ENCODE results near the gene DEFB114. TPM values are rescaled to one million over a fixed set of nuclear protein-coding genes. Genes with fewer than 3 reads are reported as not detected.

DEFB114 gene
- total RNA-seq, 1 experiment from 2014 or later, result not detected

- Histone ChIP-seq H3K4me2 (ENCODE audit: insufficient read depth, insufficient read length, low read length) (no peak overlapping the region), H3K4ac (ENCODE audit: low read depth, low read length) (no peak overlapping the region), H3T11ph (ENCODE audit: low read length) (no peak overlapping the region), H3K9ac (ENCODE audit: extremely low read depth, insufficient read length, low read length) (no peak overlapping the region), H2BK12ac (ENCODE audit: insufficient read length, low read depth, low read length) (no peak overlapping the region), H4K20me1 (ENCODE audit: control insufficient read depth, insufficient read depth, insufficient read length) (no peaks in the 10 kb centered on the region), H4K5ac (ENCODE audit: insufficient read length, low read depth, low read length) (no peak overlapping the region), H2BK120ac (ENCODE audit: low read depth, low read length, poor library complexity, severe bottlenecking) (no peak overlapping the region), H3K18ac (ENCODE audit: insufficient read length, low read depth, low read length) (no peak overlapping the region), H3K27me3 (ENCODE audit: insufficient read depth, low read length) (no peaks in the 10 kb centered on the region), H2AK5ac (ENCODE audit: insufficient read length, low read length) (no peak overlapping the region), H3K23ac (ENCODE audit: insufficient read length, low read depth, low read length) (no peak overlapping the region), H3K9me3 (ENCODE audit: control insufficient read depth, low read depth, low read length) (no peaks in the 10 kb centered on the region), H3K56ac (ENCODE audit: insufficient read length, low read depth, low read length) (no peak overlapping the region), H2BK5ac (ENCODE audit: insufficient read length, low read length) (no peak overlapping the region), H3K4me1 (ENCODE audit: insufficient read depth, low read length) (no peaks in the 10 kb centered on the region; the same call in 1 of the 2 replicates), H2BK15ac (ENCODE audit: low read depth, low read length) (no peak overlapping the region), H3K79me1 (ENCODE audit: insufficient read depth, low read depth, low read length, poor library complexity, severe bottlenecking) (no peaks in the 10 kb centered on the region), H4K8ac (replicated peaks; ENCODE audit: insufficient read length, low read depth, low read length) (no peak overlapping the region), H3K23me2 (ENCODE audit: insufficient read length, low read depth, low read length, poor library complexity, severe bottlenecking) (no peaks in the 10 kb centered on the region), H3K79me2 (ENCODE audit: insufficient read depth, low read length) (no peaks in the 10 kb centered on the region), H2AFZ (ENCODE audit: low read length) (no peak overlapping the region), H3K27ac (ENCODE audit: insufficient read length, low read depth, low read length) (no peak overlapping the region), H2BK20ac (ENCODE audit: low read depth, low read length, poor library complexity, severe bottlenecking) (no peak overlapping the region), H4K91ac (ENCODE audit: insufficient read length, low read depth, low read length) (no peak overlapping the region), H3K14ac (ENCODE audit: insufficient read depth, low read length) (no peak overlapping the region)
- Mint-ChIP-seq H3K36me3 (ENCODE audit: insufficient read depth in 1 of 3, low read depth in 3 of 3) (no peaks in the 10 kb centered on the region), H3K9me3 (peaks cover 0 to 4% of the 10 kb centered on the region in 2 experiments; a peak in 1 of 5 replicates), H3K27ac (no peak overlapping the region), H3K27me3 (ENCODE audit: low read depth) (no peaks in the 10 kb centered on the region), H3K4me1 (peaks cover 0 to 6% of the 10 kb centered on the region in 2 experiments; a peak in 2 of 4 replicates), H3K4me3 (no peak overlapping the region)
- WGBS (ENCODE audit: extremely low coverage, insufficient read length, low lambda C conversion rate), result no CpG with 5 or more reads among the region's 2 CpGs
- DNase-seq, result no peak
- TF ChIP-seq, protein P1, sequence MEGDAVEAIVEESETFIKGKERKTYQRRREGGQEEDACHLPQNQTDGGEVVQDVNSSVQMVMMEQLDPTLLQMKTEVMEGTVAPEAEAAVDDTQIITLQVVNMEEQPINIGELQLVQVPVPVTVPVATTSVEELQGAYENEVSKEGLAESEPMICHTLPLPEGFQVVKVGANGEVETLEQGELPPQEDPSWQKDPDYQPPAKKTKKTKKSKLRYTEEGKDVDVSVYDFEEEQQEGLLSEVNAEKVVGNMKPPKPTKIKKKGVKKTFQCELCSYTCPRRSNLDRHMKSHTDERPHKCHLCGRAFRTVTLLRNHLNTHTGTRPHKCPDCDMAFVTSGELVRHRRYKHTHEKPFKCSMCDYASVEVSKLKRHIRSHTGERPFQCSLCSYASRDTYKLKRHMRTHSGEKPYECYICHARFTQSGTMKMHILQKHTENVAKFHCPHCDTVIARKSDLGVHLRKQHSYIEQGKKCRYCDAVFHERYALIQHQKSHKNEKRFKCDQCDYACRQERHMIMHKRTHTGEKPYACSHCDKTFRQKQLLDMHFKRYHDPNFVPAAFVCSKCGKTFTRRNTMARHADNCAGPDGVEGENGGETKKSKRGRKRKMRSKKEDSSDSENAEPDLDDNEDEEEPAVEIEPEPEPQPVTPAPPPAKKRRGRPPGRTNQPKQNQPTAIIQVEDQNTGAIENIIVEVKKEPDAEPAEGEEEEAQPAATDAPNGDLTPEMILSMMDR (conservative IDR thresholded peaks at IDR 0.05), result no peak
Measured at GRCh38 chr6:49982046-49982445, 18.1 kb upstream of the DEFB114 start.

Measured in H9 (cell line).